CMK (cell line): ENCODE results near the gene S1PR5.

Experiments used
- DNase-seq: peaks from one replicate; pipeline ENCODE4 v3.0.0-alpha.2; 2010; ENCODE audit warnings: low read depth

S1PR5 gene

DNA sequence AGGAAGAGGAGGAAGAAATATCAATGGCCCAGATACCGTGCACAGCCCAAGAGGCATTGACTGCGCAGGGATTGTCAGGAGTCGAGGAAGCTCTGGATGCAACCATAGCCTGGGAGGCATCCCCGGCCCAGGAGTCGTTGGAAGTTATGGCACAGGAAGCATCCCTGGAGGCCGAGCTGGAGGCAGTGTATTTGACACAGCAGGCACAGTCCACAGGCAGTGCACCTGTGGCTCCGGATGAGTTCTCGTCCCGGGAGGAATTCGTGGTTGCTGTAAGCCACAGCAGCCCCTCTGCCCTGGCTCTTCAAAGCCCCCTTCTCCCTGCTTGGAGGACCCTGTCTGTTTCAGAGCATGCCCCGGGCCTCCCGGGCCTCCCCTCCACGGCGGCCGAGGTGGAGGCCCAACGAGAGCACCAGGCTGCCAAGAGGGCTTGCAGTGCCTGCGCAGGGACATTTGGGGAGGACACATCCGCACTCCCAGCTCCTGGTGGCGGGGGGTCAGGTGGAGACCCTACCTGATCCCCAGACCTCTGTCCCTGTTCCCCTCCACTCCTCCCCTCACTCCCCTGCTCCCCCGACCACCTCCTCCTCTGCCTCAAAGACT lies 50.0 kb downstream of the S1PR5 start:
- no peak for DNase-seq

DNA sequence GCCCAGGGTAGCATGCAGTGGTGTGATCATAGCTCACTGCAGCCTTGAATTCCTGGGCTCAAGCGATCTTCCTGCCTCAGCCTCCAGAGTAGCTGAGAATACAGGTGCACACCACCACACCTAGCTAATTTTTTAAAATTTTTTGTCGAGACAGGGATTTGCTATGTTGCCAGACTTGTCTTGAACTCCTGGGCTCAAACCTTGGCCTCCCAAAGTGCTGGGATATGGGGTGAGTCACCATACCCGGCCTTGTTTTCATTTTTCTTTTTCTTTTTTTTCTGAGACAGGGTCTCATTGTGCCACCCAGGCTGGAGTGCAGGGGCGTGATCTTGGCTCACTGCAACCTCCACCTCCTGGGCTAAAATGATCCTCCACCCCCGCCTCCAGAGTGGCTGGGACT lies 52.8 kb downstream of the S1PR5 start:
- DNase-seq = no peak
